ENCODE measurements around the gene TOMM20. TPM values are rescaled to one million over a fixed set of nuclear protein-coding genes. Genes with fewer than 3 reads are reported as not detected.

The TOMM20 gene
- total and polyA plus RNA-seq, 9 of the 15 experiments (the other 6 are each of a cell fraction or from before 2014, with no cell fraction given): 70.6 to 334 (median 159) TPM

DNA sequence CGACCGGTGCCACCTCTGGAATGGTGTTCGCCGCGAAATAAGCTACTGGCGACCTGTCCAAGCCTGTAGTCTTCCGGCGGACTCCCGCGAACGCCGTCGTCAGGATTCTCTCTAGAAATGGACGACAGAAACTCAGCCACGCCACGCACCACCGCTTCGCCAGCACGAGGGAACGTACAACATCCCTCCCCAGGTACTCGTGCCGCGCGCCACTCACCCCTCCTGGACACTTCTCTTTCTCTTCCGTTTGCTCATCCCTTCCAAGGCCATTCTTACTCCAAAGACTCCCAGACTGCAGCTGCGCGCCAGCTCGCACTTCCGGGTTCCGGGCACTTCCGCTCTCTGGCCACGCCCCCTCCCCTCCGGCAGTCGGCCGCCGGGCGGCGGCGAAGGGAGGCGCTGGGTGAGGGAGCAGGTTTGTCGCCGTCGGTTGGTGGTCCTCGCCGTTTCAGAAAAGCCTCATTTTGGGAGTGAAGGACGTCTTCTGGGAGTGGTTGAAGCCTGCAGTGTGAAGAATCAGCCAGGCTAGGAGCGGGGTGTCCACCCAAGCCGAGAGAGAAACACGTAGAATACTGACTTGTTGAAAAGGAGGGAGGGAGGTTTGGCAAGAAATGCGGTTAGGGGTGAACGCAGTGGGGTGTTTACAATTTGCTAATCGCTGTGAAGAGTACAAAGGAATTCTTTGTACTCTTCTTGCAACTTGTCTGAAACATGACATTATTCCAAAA, 32.5 kb upstream of the TOMM20 start, which contains the start of gene RBM34 (continued):
- TF ChIP-seq, protein P1, sequence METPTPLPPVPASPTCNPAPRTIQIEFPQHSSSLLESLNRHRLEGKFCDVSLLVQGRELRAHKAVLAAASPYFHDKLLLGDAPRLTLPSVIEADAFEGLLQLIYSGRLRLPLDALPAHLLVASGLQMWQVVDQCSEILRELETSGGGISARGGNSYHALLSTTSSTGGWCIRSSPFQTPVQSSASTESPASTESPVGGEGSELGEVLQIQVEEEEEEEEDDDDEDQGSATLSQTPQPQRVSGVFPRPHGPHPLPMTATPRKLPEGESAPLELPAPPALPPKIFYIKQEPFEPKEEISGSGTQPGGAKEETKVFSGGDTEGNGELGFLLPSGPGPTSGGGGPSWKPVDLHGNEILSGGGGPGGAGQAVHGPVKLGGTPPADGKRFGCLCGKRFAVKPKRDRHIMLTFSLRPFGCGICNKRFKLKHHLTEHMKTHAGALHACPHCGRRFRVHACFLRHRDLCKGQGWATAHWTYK (CRISPR knock-in tag; IDR thresholded peaks at IDR 0.05): peak; percentile 59; the same call in 1 of the 2 replicates
- no peak for TF ChIP-seq HNRNPL (IDR thresholded peaks at IDR 0.05; ENCODE audit: low read depth, low read length)
- TF ChIP-seq GMEB1 (CRISPR knock-in tag; IDR thresholded peaks at IDR 0.05): 0 out of 2 replicates have a peak, but pooled peaks have one; percentile 27
- TF ChIP-seq, protein P2, sequence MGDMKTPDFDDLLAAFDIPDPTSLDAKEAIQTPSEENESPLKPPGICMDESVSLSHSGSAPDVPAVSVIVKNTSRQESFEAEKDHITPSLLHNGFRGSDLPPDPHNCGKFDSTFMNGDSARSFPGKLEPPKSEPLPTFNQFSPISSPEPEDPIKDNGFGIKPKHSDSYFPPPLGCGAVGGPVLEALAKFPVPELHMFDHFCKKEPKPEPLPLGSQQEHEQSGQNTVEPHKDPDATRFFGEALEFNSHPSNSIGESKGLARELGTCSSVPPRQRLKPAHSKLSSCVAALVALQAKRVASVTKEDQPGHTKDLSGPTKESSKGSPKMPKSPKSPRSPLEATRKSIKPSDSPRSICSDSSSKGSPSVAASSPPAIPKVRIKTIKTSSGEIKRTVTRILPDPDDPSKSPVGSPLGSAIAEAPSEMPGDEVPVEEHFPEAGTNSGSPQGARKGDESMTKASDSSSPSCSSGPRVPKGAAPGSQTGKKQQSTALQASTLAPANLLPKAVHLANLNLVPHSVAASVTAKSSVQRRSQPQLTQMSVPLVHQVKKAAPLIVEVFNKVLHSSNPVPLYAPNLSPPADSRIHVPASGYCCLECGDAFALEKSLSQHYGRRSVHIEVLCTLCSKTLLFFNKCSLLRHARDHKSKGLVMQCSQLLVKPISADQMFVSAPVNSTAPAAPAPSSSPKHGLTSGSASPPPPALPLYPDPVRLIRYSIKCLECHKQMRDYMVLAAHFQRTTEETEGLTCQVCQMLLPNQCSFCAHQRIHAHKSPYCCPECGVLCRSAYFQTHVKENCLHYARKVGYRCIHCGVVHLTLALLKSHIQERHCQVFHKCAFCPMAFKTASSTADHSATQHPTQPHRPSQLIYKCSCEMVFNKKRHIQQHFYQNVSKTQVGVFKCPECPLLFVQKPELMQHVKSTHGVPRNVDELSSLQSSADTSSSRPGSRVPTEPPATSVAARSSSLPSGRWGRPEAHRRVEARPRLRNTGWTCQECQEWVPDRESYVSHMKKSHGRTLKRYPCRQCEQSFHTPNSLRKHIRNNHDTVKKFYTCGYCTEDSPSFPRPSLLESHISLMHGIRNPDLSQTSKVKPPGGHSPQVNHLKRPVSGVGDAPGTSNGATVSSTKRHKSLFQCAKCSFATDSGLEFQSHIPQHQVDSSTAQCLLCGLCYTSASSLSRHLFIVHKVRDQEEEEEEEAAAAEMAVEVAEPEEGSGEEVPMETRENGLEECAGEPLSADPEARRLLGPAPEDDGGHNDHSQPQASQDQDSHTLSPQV (IDR thresholded peaks at IDR 0.05): 0 out of 2 replicates have a peak, but pooled peaks have one; percentile 31
- 0 out of 2 replicates have a peak, but pooled peaks have one; percentile 57 for TF ChIP-seq PATZ1 (CRISPR knock-in tag; IDR thresholded peaks at IDR 0.05; ENCODE audit: borderline replicate concordance)
- TF ChIP-seq JUND (IDR thresholded peaks at IDR 0.05; ENCODE audit: borderline replicate concordance, low read depth, low read length): peak; percentile 22; the same call in 1 of the 2 replicates
- TF ChIP-seq JUND (tag; IDR thresholded peaks at IDR 0.05; ENCODE audit: borderline replicate concordance, low read depth, low read length): peak; percentile 17; the same call in 1 of the 3 replicates
- TF ChIP-seq MITF (IDR thresholded peaks at IDR 0.05): no peak
- TF ChIP-seq SMARCE1 (IDR thresholded peaks at IDR 0.05): peak; percentile 52; the same call in 1 of the 2 replicates
- peak; percentile 91; the same call in 1 of the 2 replicates for TF ChIP-seq KAT7 (CRISPR knock-in tag; IDR thresholded peaks at IDR 0.05; ENCODE audit: borderline replicate concordance)
- TF ChIP-seq CREB1 (IDR thresholded peaks at IDR 0.05): peak; percentile 21; the same call in 1 of the 2 replicates
- peak; percentile 61; the same call in 1 of the 2 replicates for TF ChIP-seq CREB1 (CRISPR knock-in tag; IDR thresholded peaks at IDR 0.05)
- no peak for TF ChIP-seq ZC3H4 (CRISPR knock-in tag; IDR thresholded peaks at IDR 0.05; ENCODE audit: borderline replicate concordance)
